AG04450 (cell line): ENCODE data around the gene ADAMTSL1. TPM values are rescaled to one million over a fixed set of nuclear protein-coding genes. Genes with fewer than 3 reads are reported as not detected.
A peak's percentile ranks its signal among the peaks of the same experiment; 100 is the strongest.

Source experiments
- CTCF ChIA-PET: fragments of 300-600, 350-600 bp; formaldehyde crosslinking; extraction: SDS; loops from one replicate; lab custom pipeline; 2022; ENCODE audit warnings: antibody characterized with exemption, inconsistent platforms; lab: Charles Lee
- POLR2A ChIA-PET: fragments of 350-600 bp; formaldehyde crosslinking; extraction: SDS; loops from one replicate; lab custom pipeline; 2021; ENCODE audit warnings: antibody characterized with exemption, inconsistent platforms; lab: Yijun Ruan, JAX
- DNase-seq: peaks from one replicate; pipeline ENCODE4 v3.0.0-alpha.2; 2011; ENCODE audit warnings: low read depth, low spot score
- H3K27ac ChIP-seq: one replicate; pipeline ENCODE4 v1.5.1; 2012; ENCODE audit warnings: low read depth, low read length, control low read depth
- H3K27me3 ChIP-seq: one replicate; pipeline ENCODE4 v1.6.0; 2012; ENCODE audit warnings: low read length; ENCODE audit not compliant: control insufficient read depth, insufficient read depth
- H3K4me3 ChIP-seq: 2 replicates; pipeline ENCODE4 v1.5.1; 2011; ENCODE audit warnings: mild to moderate bottlenecking, low read depth, low read length, control low read depth
- H3K9me3 ChIP-seq: 2 replicates; pipeline ENCODE4 v1.5.1; 2012; ENCODE audit warnings: low read length; ENCODE audit not compliant: control insufficient read depth, insufficient read depth
- CTCF ChIP-seq: IDR thresholded peaks from 2 replicates; pipeline ENCODE4 v1.5.1; 2011; ENCODE audit warnings: low read depth, low read length, control low read depth, inconsistent platforms
- polyA plus RNA-seq: library from polyadenylated mRNA; depleted of rRNA; stranded (reverse); fragments of >200 nt; gene quantifications from 2 replicates; pipeline ENCODE4 v1.2.3, GENCODE V29; 2011

The ADAMTSL1 gene
- polyA plus RNA-seq, 1 experiment: 22.2 TPM

GRCh38 chr9:18824095-18824666 is 350.2 kb downstream of the ADAMTSL1 start:
- POLR2A ChIA-PET: no interaction called here
- peak; percentile 37 for TF ChIP-seq CTCF
- H3K4me3 ChIP-seq: no peak overlapping the region

GRCh38 chr9:18825656-18826170 is 351.8 kb downstream of the ADAMTSL1 start:
- no peak for DNase-seq
- Histone ChIP-seq H3K27ac (peak overlapping the region; percentile 22), H3K9me3 (no peaks in the 10 kb centered on the region), H3K27me3 (no peaks in the 10 kb centered on the region), H3K4me3 (no peak overlapping the region)
- ChIA-PET CTCF (no interaction called here), POLR2A (no interaction called here)
- TF ChIP-seq CTCF: no peak

More at GRCh38 chr9:18824095-18824666, 350.2 kb downstream of the ADAMTSL1 start:
- H3K9me3 ChIP-seq: no peaks in the 10 kb centered on the region
- no peaks in the 10 kb centered on the region for H3K27me3 ChIP-seq
- no peak overlapping the region for H3K27ac ChIP-seq
- CTCF ChIA-PET: interaction anchor here (0.6 to 1.0 kb wide), 2 partner anchors 325 to 461 kb away, joined by 4 to 9 read pairs; no protein-coding TSS in a partner anchor
- no peak for DNase-seq

GRCh38 chr9:18826248-18826647 is 352.3 kb downstream of the ADAMTSL1 start:
- Histone ChIP-seq H3K4me3 (no peak overlapping the region), H3K27me3 (no peaks in the 10 kb centered on the region), H3K27ac (peak overlapping the region; percentile 22), H3K9me3 (no peaks in the 10 kb centered on the region)
- no peak for TF ChIP-seq CTCF
- DNase-seq: no peak
- ChIA-PET POLR2A (no interaction called here), CTCF (interaction anchor here (0.8 kb wide), 1 partner anchor 384 kb away, joined by 3 read pairs; no protein-coding TSS in a partner anchor)

GRCh38 chr9:18829066-18829465 is 355.1 kb downstream of the ADAMTSL1 start:
- no peak overlapping the region for H3K4me3 ChIP-seq
- H3K27me3 ChIP-seq: no peaks in the 10 kb centered on the region
- TF ChIP-seq CTCF: no peak
- ChIA-PET POLR2A (no interaction called here), CTCF (no interaction called here)
- no peak for DNase-seq
- H3K9me3 ChIP-seq: no peaks in the 10 kb centered on the region
- H3K27ac ChIP-seq: no peak overlapping the region

- no peaks in the 10 kb centered on the region for H3K9me3 ChIP-seq
- H3K27me3 ChIP-seq: no peaks in the 10 kb centered on the region
- POLR2A ChIA-PET: no interaction called here
- no peak overlapping the region for H3K4me3 ChIP-seq
- TF ChIP-seq CTCF: no peak
- H3K27ac ChIP-seq: no peak overlapping the region
- CTCF ChIA-PET: no interaction called here
- no peak for DNase-seq
Measured at GRCh38 chr9:18829873-18830272, 355.9 kb downstream of the ADAMTSL1 start.
